Calu3 (cell line): ENCODE data around the gene PCBP4. TPM values are rescaled to one million over a fixed set of nuclear protein-coding genes. Genes with fewer than 3 reads are reported as not detected.
A peak's percentile ranks its signal among the peaks of the same experiment; 100 is the strongest.

Experiments
- BruUV-seq: library from RNA; stranded (reverse); fragments of 400-500 nt; replicated peaks from 2 replicates; lab custom pipeline; 2021; lab: Mats Ljungman, UMichigan
- CTCF ChIA-PET: fragments of 300-600 bp; sonication (Branson Sonifier 250); formaldehyde crosslinking; loops from one replicate; lab custom pipeline; 2022; ENCODE audit warnings: antibody characterized with exemption; lab: Charles Lee
- DNase-seq: peaks from one replicate; pipeline ENCODE4 v3.0.0; 2022
- H3K27ac Mint-ChIP-seq: one replicate; pipeline ENCODE4 v1.8.0; 2022; ENCODE audit warnings: mixed read lengths; ENCODE audit not compliant: unreplicated experiment
- H3K27me3 Mint-ChIP-seq: one replicate; pipeline ENCODE4 v1.8.0; 2022; ENCODE audit warnings: mixed read lengths; ENCODE audit not compliant: unreplicated experiment
- H3K36me3 Mint-ChIP-seq: one replicate; pipeline ENCODE4 v1.8.0; 2022; ENCODE audit warnings: mild to moderate bottlenecking, moderate library complexity, mixed read lengths; ENCODE audit not compliant: insufficient read depth, unreplicated experiment
- H3K4me1 Mint-ChIP-seq: one replicate; pipeline ENCODE4 v1.8.0; 2022; ENCODE audit warnings: mild to moderate bottlenecking, low read depth, mixed read lengths; ENCODE audit not compliant: unreplicated experiment
- H3K4me3 Mint-ChIP-seq: one replicate; pipeline ENCODE4 v1.8.0; 2022; ENCODE audit warnings: mild to moderate bottlenecking, low read depth, moderate library complexity, mixed read lengths; ENCODE audit not compliant: unreplicated experiment
- H3K9me3 Mint-ChIP-seq: one replicate; pipeline ENCODE4 v1.8.0; 2022; ENCODE audit warnings: low read depth, mixed read lengths; ENCODE audit not compliant: unreplicated experiment
- CTCF ChIP-seq: fragments of 200-600 bp; IDR thresholded peaks from one replicate; pipeline ENCODE4 v1.8.0; 2022; ENCODE audit warnings: antibody characterized with exemption; ENCODE audit not compliant: unreplicated experiment
- intact Hi-C: fragments of 100-400 bp; cut with micrococcal nuclease; formaldehyde crosslinking; loops from one replicate; pipeline ENCODE4 v1.10.0; 2022; ENCODE audit not compliant: unreplicated experiment
- total RNA-seq: library from RNA; stranded (reverse); gene quantifications from 2 replicates; pipeline ENCODE4 v1.2.3, GENCODE V29; 2022

Gene PCBP4
- total RNA-seq, 1 experiment from 2014 or later: 31.5 TPM

GRCh38 chr3:51983578-51984268, 16.5 kb upstream of the PCBP4 start:
- BruUV-seq: TSS peak; percentile 91

GRCh38 chr3:51982838-51983577, 15.8 kb upstream of the PCBP4 start, which contains the start of gene ACY1:
Gene ACY1, plus strand, starts transcription at chr3:51983535. Its CDS starts 530 bp downstream, at chr3:51984065.
- no TSS peak for BruUV-seq

More at GRCh38 chr3:51983578-51984268, 16.5 kb upstream of the PCBP4 start:
- intact Hi-C loops: no loop called here
- H3K4me1 Mint-ChIP-seq: no peaks in the 10 kb centered on the region
- no peaks in the 10 kb centered on the region for H3K9me3 Mint-ChIP-seq
- H3K27ac Mint-ChIP-seq: peak overlapping the region; percentile 84
- CTCF ChIA-PET: interaction anchor here (1.0 to 2.7 kb wide), 9 partner anchors 8 to 484 kb away, joined by 3 to 21 read pairs (median 10); partner anchors contain the start of genes ABHD14A, ABHD14B, DCAF1 and PARP3
- H3K4me3 Mint-ChIP-seq: peak overlapping the region; percentile 98
- H3K27me3 Mint-ChIP-seq: no peaks in the 10 kb centered on the region
- TF ChIP-seq CTCF: no peak
- DNase-seq: no peak
- peaks cover 43% of the 10 kb centered on the region for H3K36me3 Mint-ChIP-seq

GRCh38 chr3:51982352-51982837, 15.1 kb upstream of the PCBP4 start:
- Mint-ChIP-seq H3K4me1 (no peaks in the 10 kb centered on the region), H3K27me3 (no peaks in the 10 kb centered on the region), H3K27ac (peak overlapping the region; percentile 84), H3K9me3 (no peaks in the 10 kb centered on the region), H3K4me3 (peak overlapping the region; percentile 98), H3K36me3 (peaks cover 43% of the 10 kb centered on the region)
- CTCF ChIA-PET: interaction anchor here (0.6 to 2.7 kb wide), 11 partner anchors 8 to 581 kb away, joined by 3 to 21 read pairs (median 7); partner anchors contain the start of genes ABHD14A, ABHD14B, PARP3 and RPL29
- peak; percentile 80 for TF ChIP-seq CTCF
- intact Hi-C loops: no loop called here
- BruUV-seq: TSS peak; percentile 69
- peak; percentile 80 for DNase-seq

More at GRCh38 chr3:51982838-51983577, 15.8 kb upstream of the PCBP4 start, which contains the start of gene ACY1:
- peak; percentile 89 for DNase-seq
- CTCF ChIA-PET: interaction anchor here (1.0 to 2.7 kb wide), 10 partner anchors 9 to 483 kb away, joined by 3 to 21 read pairs (median 8); partner anchors contain the start of genes ABHD14A, ABHD14B, DCAF1 and PARP3
- peak within 1 kb of the TSS; percentile 98 for H3K4me3 Mint-ChIP-seq
- H3K36me3 Mint-ChIP-seq: peaks cover 43% of the 10 kb centered on the region
- H3K27me3 Mint-ChIP-seq: no peaks in the 10 kb centered on the region
- intact Hi-C loops: no loop called here
- peak within 1 kb of the TSS; percentile 84 for H3K27ac Mint-ChIP-seq
- no peaks in the 10 kb centered on the region for H3K9me3 Mint-ChIP-seq
- H3K4me1 Mint-ChIP-seq: no peaks in the 10 kb centered on the region
- TF ChIP-seq CTCF: no peak

- no peak for DNase-seq
- CTCF ChIA-PET: no interaction called here
Observed at GRCh38 chr3:51980253-51980652, 13.0 kb upstream of the PCBP4 start.

More at GRCh38 chr3:51980253-51980652, 13.0 kb upstream of the PCBP4 start:
- no TSS peak for BruUV-seq
- no peak for TF ChIP-seq CTCF
- H3K4me1 Mint-ChIP-seq: peaks cover 6% of the 10 kb centered on the region
- H3K4me3 Mint-ChIP-seq: no peak overlapping the region
- intact Hi-C loops: no loop called here
- H3K27ac Mint-ChIP-seq: no peak overlapping the region
- H3K9me3 Mint-ChIP-seq: no peaks in the 10 kb centered on the region
- no peaks in the 10 kb centered on the region for H3K27me3 Mint-ChIP-seq
- peaks cover 35% of the 10 kb centered on the region for H3K36me3 Mint-ChIP-seq
